Activated T-helper 1 cell treated with anti-CD3 and anti-CD28 coated beads, Interleukin-12 subunit alpha, Interleukin-12 subunit beta, Interleukin-2, Interleukin-4 antibody, amounts not matched to agents 30 ng/mL and 10 ng/mL and 1 ng/mL, durations not matched to agents 14 hours and 24 hours and 36 hours (primary cell): ENCODE results near the gene MIB2. TPM values are rescaled to one million over a fixed set of nuclear protein-coding genes. Genes with fewer than 3 reads are reported as not detected.

ENCODE experiments used
- DNase-seq: peaks from one replicate; pipeline ENCODE4 v3.0.0; 2021; ENCODE audit warnings: low spot score
- H3K27ac Mint-ChIP-seq: one replicate; pipeline ENCODE4 v1.8.0; 2021; ENCODE audit warnings: mild to moderate bottlenecking, mixed read lengths
- H3K27me3 Mint-ChIP-seq: one replicate; pipeline ENCODE4 v1.8.0; 2022; ENCODE audit warnings: mild to moderate bottlenecking, moderate library complexity, mixed read lengths; ENCODE audit not compliant: insufficient read depth
- H3K36me3 Mint-ChIP-seq: one replicate; pipeline ENCODE4 v1.8.0; 2021; ENCODE audit warnings: low read depth, mixed read lengths
- H3K4me1 Mint-ChIP-seq: one replicate; pipeline ENCODE4 v1.8.0; 2021; ENCODE audit warnings: low read depth, mixed read lengths
- H3K4me3 Mint-ChIP-seq: one replicate; pipeline ENCODE4 v1.8.0; 2021; ENCODE audit warnings: mild to moderate bottlenecking, moderate library complexity, mixed read lengths
- H3K9me3 Mint-ChIP-seq: one replicate; pipeline ENCODE4 v1.8.0; 2021; ENCODE audit warnings: mixed read lengths
- intact Hi-C: fragments of 100-400 bp; cut with micrococcal nuclease; formaldehyde crosslinking; loops from one replicate; pipeline ENCODE4 v1.15.1; 2024
- total RNA-seq: library from RNA; stranded (reverse); gene quantifications from 2 replicates; pipeline ENCODE4 v1.2.3, GENCODE V29; 2022

Gene MIB2
- total RNA-seq, 1 donor from 2014 or later: 29.5 TPM

- Mint-ChIP-seq H3K4me1 (peaks cover 8% of the 10 kb centered on the region), H3K36me3 (peaks cover 4% of the 10 kb centered on the region), H3K4me3 (no peak overlapping the region), H3K27me3 (no peaks in the 10 kb centered on the region), H3K27ac (no peak overlapping the region), H3K9me3 (no peaks in the 10 kb centered on the region)
- DNase-seq: no peak
- intact Hi-C loops: no loop called here
These were observed 6.1 kb downstream of the MIB2 start for GRCh38 chr1:1621173-1622009.

- peaks cover 7% of the 10 kb centered on the region for H3K4me1 Mint-ChIP-seq
- H3K27me3 Mint-ChIP-seq: no peaks in the 10 kb centered on the region
- intact Hi-C loops: no loop called here
- H3K36me3 Mint-ChIP-seq: peaks cover 3% of the 10 kb centered on the region
- H3K27ac Mint-ChIP-seq: no peak overlapping the region
- no peaks in the 10 kb centered on the region for H3K9me3 Mint-ChIP-seq
- no peak for DNase-seq
- no peak overlapping the region for H3K4me3 Mint-ChIP-seq
These were observed 6.9 kb downstream of the MIB2 start for GRCh38 chr1:1622010-1622787.

GRCh38 chr1:1622788-1623094 lies 7.4 kb downstream of the MIB2 start:
- no peak for DNase-seq
- no peaks in the 10 kb centered on the region for H3K9me3 Mint-ChIP-seq
- H3K27ac Mint-ChIP-seq: no peak overlapping the region
- H3K36me3 Mint-ChIP-seq: no peaks in the 10 kb centered on the region
- H3K27me3 Mint-ChIP-seq: no peaks in the 10 kb centered on the region
- H3K4me3 Mint-ChIP-seq: no peak overlapping the region
- intact Hi-C loops: no loop called here
- peaks cover 1% of the 10 kb centered on the region for H3K4me1 Mint-ChIP-seq

DNA sequence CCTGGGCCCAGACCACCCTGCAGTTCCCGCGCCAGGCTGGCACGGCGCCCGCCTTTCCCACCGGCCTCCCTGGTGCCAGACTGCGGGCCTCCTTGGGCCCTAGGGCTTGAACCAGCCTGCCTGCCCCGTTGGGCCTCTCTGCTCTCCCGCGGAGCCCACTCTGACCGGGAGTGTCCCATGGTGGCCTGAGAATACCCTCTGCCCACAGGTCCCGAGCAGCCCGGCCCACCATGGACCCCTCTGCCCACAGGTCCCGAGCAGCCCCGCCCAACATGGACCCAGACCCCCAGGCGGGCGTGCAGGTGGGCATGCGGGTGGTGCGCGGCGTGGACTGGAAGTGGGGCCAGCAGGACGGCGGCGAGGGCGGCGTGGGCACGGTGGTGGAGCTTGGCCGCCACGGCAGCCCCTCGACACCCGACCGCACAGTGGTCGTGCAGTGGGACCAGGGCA lies 7.9 kb downstream of the MIB2 start:
- Mint-ChIP-seq H3K27ac (no peak overlapping the region), H3K9me3 (no peaks in the 10 kb centered on the region), H3K27me3 (no peaks in the 10 kb centered on the region), H3K4me1 (no peaks in the 10 kb centered on the region), H3K36me3 (no peaks in the 10 kb centered on the region), H3K4me3 (no peak overlapping the region)
- intact Hi-C loops: no loop called here
- DNase-seq: no peak

DNA sequence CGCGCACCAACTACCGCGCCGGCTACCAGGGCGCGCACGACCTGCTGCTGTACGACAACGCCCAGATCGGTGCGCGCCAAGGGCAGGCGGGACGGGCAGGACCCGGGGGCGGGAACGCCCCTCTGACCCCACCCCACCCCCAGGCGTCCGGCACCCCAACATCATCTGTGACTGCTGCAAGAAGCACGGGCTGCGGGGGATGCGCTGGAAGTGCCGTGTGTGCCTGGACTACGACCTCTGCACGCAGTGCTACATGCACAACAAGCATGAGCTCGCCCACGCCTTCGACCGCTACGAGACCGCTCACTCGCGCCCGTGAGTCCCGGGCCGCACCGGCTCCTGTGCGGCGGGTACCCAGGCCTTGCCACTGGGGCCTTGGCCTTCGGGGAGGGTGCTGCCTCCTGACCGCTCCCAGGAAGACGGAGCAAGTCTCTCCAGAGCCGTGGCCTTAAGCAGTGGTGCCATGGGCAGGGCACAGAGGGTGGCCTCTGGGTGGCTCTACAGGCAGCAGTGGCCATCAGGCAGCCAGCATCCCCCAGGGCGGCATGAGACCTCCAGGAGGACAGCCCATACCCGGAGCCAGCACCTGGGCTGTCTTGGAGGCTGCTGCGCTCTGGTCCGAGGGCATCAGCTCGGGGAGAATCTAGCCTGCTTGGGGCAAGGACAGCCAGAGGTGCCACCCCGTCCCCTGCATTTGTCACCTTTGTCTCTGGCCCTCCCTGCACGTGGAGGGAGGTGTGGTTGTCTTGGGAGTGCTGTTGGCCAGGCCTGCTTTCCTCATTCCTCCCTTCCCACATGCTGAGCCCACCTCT lies 8.5 kb downstream of the MIB2 start:
- DNase-seq: no peak
- Mint-ChIP-seq H3K4me3 (no peak overlapping the region), H3K36me3 (no peaks in the 10 kb centered on the region), H3K4me1 (no peaks in the 10 kb centered on the region), H3K9me3 (no peaks in the 10 kb centered on the region), H3K27me3 (no peaks in the 10 kb centered on the region), H3K27ac (no peak overlapping the region)
- intact Hi-C loops: no loop called here

DNA sequence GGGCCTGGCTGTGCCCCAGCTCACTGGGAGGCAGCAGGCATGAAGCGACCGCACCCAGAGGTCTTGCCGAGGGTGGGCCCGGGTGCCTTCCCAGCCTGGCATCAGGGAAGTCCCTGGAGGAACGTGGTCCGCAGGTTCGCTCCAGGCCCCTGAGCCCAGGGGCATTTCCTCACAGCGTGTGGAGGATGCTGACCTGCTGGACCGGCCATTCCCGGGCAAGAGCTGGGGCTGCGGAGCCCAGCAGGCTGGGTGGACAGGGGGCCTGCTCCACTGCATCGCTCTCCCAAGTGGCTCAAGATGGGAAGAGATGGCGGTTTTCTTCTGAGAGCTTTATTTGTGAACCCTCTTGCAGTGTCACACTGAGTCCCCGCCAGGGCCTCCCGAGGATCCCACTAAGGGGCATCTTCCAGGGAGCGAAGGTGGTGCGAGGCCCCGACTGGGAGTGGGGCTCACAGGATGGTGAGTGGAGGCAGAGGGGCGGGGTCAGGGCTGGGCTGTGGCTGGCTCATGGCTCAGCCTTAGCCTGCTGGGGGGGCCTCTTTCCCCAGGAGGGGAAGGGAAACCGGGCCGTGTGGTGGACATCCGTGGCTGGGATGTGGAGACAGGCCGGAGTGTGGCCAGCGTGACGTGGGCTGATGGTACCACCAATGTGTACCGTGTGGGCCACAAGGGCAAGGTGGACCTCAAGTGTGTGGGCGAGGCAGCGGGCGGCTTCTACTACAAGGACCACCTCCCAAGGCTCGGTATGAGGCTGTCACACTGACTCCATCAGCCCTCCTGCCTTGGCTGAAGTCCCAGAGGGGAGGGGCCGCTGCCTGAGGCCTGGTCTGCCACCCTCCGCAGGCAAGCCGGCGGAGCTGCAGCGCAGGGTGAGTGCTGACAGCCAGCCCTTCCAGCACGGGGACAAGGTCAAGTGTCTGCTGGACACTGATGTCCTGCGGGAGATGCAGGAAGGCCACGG lies 9.4 kb downstream of the MIB2 start:
- intact Hi-C loops: no loop called here
- Mint-ChIP-seq H3K9me3 (no peaks in the 10 kb centered on the region), H3K27ac (no peak overlapping the region), H3K4me3 (no peak overlapping the region), H3K27me3 (no peaks in the 10 kb centered on the region), H3K36me3 (no peaks in the 10 kb centered on the region), H3K4me1 (no peaks in the 10 kb centered on the region)
- no peak for DNase-seq

DNA sequence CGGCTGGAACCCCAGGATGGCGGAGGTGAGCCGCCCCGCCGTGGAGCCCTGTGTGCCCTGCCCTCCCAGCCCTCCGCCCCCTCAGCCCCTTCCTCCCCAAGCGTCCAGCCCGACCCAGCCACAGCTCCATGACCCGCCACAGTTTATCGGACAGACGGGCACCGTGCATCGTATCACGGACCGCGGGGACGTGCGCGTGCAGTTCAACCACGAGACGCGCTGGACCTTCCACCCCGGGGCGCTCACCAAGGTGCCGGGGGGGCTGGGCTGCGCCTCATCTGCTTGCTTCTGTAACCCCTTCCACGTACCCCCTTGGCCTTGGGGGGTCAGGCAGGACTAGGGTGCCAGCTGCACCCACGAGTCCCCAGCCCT lies 10.1 kb downstream of the MIB2 start:
- DNase-seq: no peak
- Mint-ChIP-seq H3K4me1 (no peaks in the 10 kb centered on the region), H3K36me3 (peaks cover 2% of the 10 kb centered on the region), H3K27ac (no peak overlapping the region), H3K27me3 (peaks cover 2% of the 10 kb centered on the region), H3K9me3 (no peaks in the 10 kb centered on the region), H3K4me3 (no peak overlapping the region)
- intact Hi-C loops: no loop called here

DNA sequence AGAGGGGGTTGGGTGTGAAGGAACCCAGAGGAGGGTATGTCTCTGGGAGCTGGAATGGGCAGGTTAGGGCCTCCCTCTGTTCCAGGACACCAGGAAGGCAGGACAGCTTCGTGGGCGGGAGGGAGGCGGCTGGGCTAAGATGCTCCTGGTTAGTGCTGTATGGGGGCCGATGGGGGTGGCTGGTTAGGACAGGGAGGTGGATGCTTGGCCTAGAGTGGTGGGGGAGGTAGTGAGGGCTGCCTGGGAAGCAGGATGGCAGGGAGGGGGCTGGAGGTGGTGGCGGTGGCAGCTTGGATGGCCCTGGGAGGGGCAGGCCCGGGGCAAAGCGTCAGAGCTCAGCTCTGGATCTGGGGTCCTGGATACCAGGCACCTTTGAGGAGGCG lies 10.5 kb downstream of the MIB2 start:
- intact Hi-C loops: no loop called here
- no peak overlapping the region for H3K4me3 Mint-ChIP-seq
- no peak for DNase-seq

DNA sequence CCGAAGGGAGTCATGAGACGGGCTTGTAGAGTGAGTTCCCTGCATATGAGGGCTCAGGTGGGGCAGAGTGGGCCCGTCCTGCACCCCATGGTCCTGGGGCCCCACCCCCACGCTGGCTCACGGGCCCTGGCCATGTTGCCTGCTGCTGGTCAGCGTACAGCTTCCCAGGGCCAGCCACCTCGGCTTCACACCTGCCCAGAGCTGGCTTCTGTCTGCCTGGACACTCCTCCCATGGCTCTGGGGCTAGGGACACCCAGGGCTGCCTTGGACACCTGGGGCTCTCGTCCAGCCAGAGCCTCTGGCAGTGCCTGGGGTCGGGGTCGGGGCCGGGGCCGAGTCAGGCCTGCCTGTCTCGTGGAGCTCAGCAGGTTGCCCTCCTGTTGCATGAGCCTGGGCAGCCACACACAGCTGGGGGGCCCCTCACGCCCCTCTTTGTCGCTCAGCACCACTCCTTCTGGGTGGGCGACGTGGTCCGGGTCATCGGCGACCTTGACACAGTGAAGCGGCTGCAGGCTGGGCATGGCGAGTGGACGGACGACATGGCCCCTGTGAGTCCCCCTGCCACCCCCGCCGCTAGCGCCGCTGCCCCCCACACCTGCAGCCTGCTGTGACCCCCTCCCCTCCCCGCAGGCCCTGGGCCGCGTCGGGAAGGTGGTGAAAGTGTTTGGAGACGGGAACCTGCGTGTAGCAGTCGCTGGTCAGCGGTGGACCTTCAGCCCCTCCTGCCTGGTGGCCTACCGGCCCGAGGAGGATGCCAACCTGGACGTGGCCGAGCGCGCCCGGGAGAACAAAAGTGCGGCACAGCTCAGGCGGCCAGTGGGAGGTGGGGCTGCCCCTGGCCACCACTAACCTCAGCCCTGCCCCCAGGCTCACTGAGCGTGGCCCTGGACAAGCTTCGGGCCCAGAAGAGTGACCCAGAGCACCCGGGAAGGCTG lies 11.2 kb downstream of the MIB2 start:
- Mint-ChIP-seq H3K27ac (no peak overlapping the region), H3K27me3 (peaks cover 2% of the 10 kb centered on the region), H3K9me3 (no peaks in the 10 kb centered on the region), H3K4me3 (no peak overlapping the region), H3K4me1 (no peaks in the 10 kb centered on the region), H3K36me3 (peaks cover 2% of the 10 kb centered on the region)
- DNase-seq: no peak
- intact Hi-C loops: no loop called here

More for the DNA sequence above, 10.5 kb downstream of the MIB2 start:
- Mint-ChIP-seq H3K36me3 (peaks cover 2% of the 10 kb centered on the region), H3K27me3 (peaks cover 2% of the 10 kb centered on the region), H3K4me1 (no peaks in the 10 kb centered on the region), H3K27ac (no peak overlapping the region), H3K9me3 (no peaks in the 10 kb centered on the region)

- no peak overlapping the region for H3K27ac Mint-ChIP-seq
- H3K9me3 Mint-ChIP-seq: no peaks in the 10 kb centered on the region
- intact Hi-C loops: no loop called here
- peaks cover 2% of the 10 kb centered on the region for H3K36me3 Mint-ChIP-seq
- DNase-seq: no peak
- H3K4me1 Mint-ChIP-seq: no peaks in the 10 kb centered on the region
- H3K4me3 Mint-ChIP-seq: no peak overlapping the region
- peaks cover 4% of the 10 kb centered on the region for H3K27me3 Mint-ChIP-seq
These were observed 12.0 kb downstream of the MIB2 start for GRCh38 chr1:1627261-1627828.
